ENCODE results near the gene HCFC1R1.
"Not testable (repeated sequence)": the region's sequence is repeated elsewhere in the genome, so short reads cannot be mapped to it uniquely, and the experiment has no call there.

Gene HCFC1R1

DNA sequence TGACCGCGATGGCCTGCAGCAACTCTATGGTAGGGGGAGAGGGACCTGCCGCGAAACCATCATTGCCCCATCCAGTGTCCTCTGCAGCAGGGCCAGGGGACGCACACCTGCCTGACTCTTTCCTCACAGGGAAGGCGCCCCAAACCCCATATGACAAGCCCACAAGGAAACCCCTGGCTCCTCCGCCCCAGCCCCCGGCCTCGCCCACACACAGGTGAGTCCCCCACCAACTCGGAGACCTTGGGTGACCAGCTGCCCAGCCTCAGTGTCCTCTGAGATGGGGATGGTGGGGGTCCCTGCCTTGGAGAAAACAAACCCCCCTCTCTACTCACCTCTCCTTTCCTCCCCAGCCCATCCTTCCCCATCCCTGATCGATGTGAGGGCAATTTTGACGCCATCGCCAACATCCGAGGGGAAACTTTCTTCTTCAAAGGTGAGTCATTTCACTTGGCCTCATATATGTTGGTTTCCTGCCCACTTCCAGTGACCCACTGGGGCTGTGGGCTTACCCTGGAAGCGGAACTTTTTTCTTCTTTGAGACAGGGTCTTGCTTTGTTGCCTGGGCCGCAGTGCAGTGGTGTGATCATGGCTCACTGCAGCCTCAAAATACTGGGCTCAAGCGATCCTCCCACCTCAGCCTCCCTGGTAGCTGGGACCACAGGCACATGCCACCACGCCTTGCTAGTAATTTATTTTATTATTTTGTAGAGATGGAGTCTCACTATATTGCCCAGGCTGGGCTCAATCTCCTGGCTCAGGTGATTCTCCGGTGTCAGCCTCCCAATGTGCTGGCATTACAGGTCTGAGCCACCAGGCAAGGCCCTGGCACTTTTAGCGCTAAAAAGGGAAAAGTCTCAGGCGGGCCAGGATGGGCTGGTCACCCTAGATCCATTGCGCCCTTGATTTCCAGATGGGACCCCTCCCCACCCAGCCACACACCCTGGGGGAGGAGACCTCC is 33.7 kb upstream of the HCFC1R1 start:
- no peak for DNase-seq (ENCODE audit: low read depth in 2 of 2)

DNA sequence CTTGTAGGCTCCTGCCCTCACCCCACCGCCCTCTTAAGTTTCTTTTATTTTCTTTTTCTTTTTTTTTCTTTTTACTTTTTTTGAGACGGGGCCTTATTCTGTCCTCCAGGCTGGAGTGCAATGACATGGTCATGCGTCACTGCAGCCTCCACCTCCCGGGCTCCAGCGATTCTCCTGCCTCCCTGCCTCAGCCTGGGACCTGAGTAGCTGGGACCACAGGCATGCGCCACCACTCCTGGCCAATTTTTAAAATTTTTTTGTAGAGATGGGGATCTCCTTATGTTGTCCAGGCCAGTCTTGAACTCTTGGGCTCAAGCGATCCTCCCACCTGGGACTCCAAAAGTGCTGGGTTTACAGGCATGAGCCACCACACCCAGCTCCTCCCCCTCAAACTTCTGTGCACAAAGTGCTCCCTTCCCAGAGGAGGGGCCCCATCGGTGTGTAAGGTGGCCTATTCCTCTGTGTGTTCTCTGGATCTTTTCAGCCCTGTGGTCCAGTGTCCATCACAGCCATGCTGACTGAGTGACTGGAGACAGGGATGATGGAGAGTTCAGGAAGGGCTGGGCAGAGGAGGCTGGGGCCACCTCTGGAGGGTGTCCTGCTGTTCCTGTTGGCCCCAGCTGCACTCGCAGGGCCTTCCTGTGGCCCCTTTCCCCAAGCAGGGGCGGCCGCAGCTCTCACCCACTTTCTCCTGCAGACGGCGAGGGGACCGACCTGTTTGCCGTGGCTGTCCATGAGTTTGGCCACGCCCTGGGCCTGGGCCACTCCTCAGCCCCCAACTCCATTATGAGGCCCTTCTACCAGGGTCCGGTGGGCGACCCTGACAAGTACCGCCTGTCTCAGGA is 32.8 kb upstream of the HCFC1R1 start:
- DNase-seq (ENCODE audit: low read depth in 2 of 2), result no peak

DNA sequence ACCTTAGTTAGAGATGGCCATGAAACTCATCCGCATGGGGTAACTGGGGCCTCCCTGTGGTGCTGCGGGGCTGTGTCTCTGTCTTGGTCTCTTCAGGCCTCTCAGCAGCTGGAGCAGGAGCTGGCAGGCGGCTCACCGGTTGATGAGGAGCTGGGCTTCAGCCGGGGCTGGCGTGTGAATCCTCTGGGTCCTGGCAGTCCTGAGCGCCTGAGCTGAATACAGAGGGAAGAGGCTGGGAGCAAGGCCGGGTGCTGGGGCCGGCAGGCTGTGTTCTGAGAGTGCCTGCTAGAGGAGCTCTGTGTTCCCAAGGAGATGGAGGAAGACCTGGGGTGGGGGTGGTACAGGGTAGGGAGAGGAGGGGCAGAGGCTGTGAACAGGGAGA is 32.0 kb upstream of the HCFC1R1 start:
- not testable (repeated sequence) for DNase-seq (ENCODE audit: low read depth in 2 of 2)

DNA sequence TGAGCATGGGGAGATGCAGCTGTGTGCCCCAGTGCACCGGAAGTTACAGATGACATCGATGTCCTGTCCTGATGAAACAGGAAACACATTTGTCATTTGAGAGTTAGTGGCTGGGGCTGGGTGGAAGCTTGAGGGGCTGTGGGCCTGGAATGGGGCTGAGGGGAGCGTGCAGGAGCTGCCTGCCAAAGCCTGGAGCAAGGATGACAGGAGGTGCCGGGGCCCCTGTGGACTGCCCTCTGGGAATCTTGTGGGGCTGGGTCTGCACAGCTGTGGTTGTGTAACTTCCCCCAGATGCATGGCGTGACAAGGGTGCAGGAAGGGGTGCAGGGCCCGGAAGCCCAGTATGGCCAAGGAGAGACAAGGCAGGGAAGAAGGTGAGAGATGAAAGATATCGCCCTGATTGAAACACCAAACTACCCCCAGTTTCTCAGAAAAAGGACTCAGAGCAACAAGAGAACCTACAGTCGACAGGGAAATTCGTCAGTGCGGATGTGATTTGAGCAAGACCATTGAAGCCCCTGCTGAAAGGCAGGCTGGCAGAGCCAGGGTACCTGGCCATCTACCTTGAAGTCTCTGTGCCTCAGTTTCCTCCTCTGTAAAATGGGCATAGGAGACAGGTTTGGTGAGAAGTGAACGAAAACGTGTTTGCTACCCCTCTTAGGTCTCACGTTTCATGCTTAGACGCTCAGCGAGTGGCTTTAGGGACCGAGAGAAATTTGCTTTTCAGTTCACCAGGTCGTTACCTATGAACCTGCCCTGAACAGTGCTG is 31.4 kb upstream of the HCFC1R1 start:
- no peak for DNase-seq (ENCODE audit: low read depth in 2 of 2)

DNA sequence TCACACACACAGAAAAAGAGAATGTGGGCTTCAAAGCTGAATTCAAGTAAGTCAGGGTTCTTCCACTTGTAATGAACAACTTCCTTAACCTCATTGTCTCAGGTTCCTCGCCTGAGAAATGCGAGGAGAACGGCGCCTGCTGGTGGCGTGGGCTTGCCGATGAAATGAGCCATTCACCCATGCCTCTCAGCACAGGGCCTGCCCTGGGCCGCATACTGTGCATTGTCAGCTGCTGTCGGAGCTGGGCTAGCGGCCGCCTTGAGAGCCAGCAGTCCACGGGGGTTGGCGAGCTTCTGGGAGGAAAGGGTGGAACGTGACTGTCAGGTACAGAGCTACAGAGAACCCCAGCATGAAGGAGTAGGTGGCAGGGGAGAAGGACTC is 29.6 kb upstream of the HCFC1R1 start:
- DNase-seq (ENCODE audit: low read depth in 2 of 2), result not testable (repeated sequence)

DNA sequence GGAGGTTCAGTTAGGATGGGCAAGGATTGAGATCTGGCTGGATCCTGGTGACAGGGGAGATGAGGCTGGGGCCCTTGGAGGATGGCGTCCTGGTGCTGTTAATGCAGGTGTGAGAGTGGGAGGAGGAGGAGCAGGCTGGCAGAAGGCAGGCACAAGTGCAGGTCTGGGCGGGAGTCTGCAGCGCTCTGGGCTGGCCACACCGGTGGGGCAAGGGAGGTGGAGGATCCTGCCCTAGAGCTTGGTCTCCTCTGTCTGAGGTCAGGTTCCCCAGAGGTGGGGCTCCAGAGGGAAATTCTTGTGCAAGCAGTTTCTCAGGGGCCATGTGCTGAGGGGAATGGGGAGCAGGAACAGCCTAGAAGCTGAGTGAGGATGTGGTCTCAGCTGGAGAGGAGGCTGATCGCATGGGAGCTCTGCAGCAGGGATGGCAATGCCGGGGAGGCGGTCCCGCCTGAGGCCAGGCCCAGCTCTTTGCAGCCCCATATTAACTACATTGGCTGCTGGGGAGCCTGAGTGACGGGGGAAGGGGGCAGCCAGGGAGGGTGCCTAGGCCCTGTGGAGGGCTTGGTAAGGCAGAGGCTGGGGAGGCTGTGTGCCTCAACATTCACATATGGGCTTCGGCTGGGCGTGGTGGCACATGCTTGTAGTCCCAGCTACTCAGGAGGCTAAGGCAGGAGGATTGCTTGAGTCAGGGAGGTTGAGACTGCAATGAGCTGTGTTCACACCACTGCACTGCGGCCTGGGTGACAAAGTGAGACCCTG is 29.0 kb upstream of the HCFC1R1 start:
- not testable (repeated sequence) for DNase-seq (ENCODE audit: low read depth in 2 of 2)

DNA sequence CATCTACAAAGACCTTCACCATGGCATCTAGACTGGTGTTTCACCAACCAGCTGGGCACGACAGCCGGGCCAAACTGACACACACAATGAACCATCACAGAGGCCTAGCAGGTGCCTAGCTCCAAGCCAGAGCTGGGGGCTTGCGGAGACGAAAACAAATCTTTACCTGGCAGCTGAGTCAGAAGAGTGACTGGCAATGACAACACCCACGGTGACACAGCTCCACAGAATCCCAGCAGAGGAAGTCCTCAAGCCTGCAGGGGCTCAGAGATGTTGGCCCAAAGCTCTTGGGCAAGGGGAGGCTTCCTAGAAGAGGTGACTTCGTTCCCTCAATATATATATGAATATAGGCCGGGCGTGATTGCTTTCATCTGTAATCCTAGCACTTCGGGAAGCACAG is 27.8 kb upstream of the HCFC1R1 start:
- DNase-seq (ENCODE audit: low read depth in 2 of 2), result no peak

DNA sequence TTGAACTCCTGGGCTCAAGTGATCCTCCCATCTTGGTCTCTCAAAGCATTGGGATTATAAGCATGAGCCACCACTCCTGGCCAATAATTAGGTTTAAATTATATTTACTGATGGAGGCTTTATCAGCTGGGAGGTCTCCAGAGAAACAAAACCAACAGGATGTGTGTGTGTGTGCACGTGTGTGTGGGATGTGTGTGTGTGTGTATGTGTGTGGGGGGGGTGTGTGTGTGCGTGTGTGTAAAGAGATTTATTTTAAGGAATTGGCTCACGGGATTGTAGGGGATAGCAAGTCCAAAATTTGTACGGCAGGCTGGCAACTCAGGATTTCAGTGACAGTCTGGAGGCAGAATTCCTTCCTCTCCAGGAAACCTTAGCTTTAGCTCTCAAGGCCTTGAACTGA is 27.3 kb upstream of the HCFC1R1 start:
- no peak for DNase-seq (ENCODE audit: low read depth in 2 of 2)

DNA sequence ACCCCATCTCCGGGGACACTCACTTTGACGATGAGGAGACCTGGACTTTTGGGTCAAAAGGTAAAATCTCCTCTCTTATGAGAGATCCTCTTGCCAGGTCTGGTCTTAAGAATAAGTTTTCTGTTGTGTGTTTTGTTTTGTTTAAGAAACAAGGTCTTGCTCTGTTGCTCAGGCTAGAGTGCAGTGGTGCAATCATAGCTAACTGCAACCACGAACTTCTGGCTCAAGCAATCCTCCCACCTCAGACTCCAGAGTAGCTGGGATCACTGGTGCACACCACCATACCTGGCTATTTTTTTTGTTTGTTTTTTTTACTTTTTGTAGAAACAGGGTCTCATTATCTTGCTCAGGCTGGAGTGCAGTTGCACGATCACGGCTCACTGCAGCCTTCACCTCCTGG is 26.7 kb upstream of the HCFC1R1 start:
- no peak for DNase-seq (ENCODE audit: low read depth in 2 of 2)

DNA sequence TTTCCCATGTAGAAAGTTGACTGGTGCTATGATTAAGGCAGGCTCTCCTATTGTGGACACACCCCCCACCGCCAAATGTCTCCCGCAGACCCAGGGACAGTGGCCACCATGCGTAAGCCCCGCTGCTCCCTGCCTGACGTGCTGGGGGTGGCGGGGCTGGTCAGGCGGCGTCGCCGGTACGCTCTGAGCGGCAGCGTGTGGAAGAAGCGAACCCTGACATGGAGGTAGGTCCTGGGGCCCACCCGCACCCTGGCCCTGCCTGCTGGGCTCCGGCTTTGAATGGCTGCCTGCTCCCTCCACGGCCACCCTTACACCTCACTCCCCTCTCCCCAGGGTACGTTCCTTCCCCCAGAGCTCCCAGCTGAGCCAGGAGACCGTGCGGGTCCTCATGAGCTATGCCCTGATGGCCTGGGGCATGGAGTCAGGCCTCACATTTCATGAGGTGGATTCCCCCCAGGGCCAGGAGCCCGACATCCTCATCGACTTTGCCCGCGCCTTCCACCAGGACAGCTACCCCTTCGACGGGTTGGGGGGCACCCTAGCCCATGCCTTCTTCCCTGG is 26.3 kb upstream of the HCFC1R1 start:
- no peak for DNase-seq (ENCODE audit: low read depth in 2 of 2)

DNA sequence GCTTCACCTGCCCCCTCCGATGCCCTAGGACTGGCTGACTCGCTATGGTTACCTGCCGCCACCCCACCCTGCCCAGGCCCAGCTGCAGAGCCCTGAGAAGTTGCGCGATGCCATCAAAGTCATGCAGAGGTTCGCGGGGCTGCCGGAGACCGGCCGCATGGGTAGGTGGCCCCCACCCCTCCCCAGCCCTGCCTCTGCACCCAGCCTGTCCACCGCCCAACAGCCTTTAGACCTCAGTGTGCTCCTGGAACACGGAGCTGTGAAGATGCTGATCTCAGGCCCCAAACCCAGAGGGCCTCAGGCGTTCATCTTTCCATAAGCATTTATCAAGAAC is 23.6 kb upstream of the HCFC1R1 start:
- no peak for DNase-seq (ENCODE audit: low read depth in 2 of 2)

DNA sequence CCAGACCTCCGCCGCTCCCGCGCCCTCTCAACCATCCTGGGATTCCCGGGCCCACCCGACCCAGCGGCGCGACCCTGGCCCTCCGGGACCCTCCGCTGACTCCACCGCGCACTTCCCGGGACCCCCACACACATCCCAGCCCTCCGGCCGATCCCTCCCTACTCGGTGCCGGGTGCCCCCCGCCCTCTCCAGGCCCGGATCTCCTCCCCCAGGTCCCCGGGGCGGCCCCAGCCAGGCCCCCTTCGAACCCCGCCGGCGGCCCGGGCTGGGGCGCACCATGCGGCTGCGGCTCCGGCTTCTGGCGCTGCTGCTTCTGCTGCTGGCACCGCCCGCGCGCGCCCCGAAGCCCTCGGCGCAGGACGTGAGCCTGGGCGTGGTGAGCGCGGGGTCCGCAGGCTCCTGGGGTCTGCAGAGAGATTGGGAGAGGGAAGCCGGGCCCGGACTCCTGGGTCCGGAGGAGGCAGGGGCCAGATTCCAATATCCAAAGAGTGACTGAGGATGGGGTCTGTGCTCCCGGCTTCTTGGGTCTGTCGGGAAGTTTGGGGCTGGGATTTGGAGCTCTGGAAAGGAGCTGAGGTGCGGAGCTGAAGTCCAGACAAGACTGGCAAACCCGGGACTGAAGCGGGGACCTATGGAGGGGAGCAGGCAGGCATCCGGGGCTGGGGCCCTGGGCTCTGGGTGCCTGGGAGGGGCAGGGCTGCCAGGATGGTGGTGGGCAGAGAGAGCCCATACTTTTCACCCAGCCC is 23.1 kb upstream of the HCFC1R1 start:
- DNase-seq (ENCODE audit: low read depth in 2 of 2), result no peak

DNA sequence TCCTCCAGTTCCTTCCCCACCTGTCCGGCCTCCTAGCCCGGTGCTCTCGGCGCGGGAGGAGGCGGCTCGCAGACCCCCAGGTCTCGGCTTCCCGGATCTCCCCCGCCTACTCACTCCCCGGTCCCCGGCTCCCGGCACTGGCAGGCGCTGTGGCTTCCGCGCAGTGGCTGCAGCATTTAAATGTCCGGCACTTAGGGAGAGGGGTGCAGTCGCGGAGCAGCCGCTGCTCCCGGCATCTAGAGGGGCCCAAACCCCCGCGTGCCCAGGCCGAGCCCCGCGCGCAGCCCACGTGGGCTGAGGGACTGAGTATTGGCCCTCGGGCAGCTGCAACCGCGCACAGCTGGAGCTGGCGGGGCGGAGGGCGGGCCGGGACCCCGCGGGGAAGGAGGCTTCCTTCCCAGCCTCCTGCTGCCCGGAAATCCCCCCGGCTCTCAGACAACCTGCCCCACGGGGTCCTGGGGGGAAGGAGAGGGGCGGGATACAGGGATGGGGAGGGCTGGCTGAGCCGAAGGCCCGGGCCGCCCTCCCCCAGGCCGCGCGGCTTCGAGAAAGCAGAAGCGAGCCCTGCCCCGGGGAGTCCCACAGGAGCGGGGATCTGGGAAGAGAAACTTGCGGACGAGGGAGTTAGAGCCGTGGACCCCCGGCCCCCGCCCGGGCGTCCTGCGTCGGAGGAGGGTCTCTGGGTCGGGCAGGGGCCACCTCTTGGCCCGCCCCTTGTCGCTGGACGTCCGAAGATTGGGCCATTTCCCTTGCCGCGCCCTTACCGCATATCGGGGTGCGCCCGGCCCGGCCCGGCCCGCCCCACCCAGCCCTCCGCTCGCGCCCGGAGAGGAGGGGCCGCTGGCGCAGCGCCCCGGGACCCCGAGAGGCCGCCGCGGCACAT is 22.3 kb upstream of the HCFC1R1 start, which contains the start of gene MMP25:
Gene MMP25 (plus strand): TSS at position 804 of the 883 bp plus-strand sequence. CDS start 357 bp downstream, outside the sequence.
- DNase-seq (ENCODE audit: low read depth in 2 of 2), result no peak

DNA sequence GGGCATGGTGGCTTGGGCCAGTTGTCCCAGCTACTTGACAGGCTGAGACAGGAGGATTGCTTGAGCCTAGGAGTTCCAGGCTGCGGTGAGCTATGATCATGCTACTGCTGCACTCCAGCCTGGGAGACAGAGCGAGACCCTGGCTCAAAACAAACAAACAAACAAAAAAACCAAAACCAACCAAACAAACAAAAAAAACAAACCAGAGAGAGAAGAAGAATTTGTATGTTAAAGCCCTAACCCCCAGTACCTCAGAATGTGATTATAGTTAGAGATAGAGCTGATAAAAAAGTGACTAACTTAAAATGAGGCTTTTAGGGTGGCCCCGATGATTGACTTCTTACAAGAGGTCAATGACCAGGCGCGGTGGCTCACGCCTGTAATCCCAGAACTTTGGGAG is 21.0 kb upstream of the HCFC1R1 start:
- no peak for DNase-seq (ENCODE audit: low read depth in 2 of 2)

DNA sequence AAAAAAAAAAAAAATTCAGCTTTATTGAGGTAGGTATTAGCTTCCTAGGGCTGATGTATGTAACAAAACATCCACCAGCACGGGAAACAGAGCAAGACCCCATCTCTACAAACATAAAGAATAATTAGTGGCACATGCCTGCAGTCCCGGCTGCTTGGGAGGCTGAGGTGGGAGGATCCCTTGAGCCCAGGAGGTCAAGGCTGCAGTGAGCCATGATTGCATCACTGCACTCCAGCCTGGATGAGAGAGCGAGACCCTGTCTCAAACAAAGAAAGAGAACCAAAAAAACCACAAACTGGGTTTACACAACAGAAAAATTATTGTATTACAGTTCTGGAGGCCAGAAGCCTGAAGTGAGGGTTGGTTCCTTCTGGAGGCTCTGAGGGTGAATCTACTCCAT is 18.6 kb upstream of the HCFC1R1 start:
- DNase-seq (ENCODE audit: low read depth in 2 of 2), result no peak

DNA sequence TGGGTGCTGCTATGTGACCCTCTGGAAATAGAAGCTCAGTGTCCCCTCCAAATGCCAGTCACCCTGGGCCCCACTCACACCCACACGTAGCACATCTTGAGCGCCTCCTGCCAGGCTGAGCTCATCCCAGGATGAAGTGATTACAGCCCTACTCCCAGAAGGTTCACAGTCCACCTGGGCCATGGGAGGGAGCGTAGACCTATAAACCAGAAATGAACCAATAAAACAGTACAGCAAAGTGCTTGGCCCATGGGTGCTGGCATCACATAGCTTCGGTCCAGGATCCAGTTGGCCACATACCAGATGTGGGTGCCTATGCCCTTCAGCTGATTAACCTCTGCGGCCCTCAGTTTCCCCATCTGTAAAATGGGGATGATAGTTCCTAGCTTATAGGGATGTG is 15.2 kb upstream of the HCFC1R1 start:
- DNase-seq (ENCODE audit: low read depth in 2 of 2), result no peak

DNA sequence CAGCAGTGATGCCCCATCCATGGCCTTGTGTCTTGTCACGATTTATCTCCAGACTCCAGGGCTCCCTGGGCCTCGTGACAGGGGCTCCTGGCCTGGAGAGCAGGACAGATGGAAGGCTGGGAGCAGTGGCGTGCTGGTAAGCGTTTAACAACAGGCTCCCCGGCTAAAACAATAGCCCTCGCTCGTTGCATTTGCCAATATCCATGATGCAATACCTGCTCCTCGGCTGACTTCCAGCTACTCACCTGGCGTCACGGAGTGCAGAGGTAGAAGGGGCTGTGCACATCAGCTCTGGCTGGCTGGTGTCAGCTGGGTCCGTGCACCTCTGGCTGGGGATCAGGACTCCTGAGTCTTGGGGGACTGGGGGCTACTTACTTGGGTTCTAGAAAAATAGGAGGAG is 14.5 kb upstream of the HCFC1R1 start:
- DNase-seq (ENCODE audit: low read depth in 2 of 2), result no peak

DNA sequence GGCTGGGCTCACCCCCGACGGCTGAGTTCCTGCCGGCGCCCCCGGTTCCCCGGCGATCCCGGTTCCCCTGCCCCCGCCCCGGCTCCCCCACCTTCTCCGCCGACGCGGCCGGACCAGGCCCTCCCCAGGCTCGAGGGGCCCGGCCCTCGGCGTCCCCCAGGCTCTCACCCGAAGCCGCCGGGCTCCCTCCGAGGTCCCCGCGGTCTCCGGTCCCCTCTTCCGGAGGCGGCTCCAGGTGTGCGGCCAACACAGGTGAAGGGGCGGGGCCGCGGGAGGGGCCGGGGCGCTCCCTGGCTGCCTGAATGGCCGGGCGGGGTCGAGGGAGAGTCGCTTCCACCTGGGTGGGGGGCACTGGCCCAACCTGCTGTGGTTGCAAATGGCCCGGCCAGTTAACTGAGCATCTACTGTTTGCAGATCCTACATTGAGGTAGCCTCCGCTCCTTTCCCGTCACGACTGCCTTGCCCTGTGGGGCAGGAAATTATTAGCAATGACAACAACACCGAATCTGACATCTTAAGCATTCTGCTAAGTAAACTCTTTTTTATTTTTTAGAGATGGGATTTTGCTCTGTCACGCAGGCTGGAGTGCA is 13.1 kb upstream of the HCFC1R1 start, which contains the start of gene BICDL2:
Gene BICDL2 (minus strand): TSS at position 219 of the 590 bp plus-strand sequence. CDS start 1,448 bp downstream, outside the sequence.
- DNase-seq (ENCODE audit: low read depth in 2 of 2), result no peak
